ENCODE measurements around the gene RFX8. TPM values are rescaled to one million over a fixed set of nuclear protein-coding genes. Genes with fewer than 3 reads are reported as not detected.

RFX8 gene
- total and polyA plus RNA-seq, 2 of the 4 experiments (the other 2 are of a cell fraction), result 2.9 to 5.3 TPM

- no peak overlapping the region for H4K91ac ChIP-seq (ENCODE audit: insufficient read depth, low read depth, low read length)
- ATAC-seq (ENCODE audit: low read depth) (no peak), DNase-seq (no peak)
- H3K36me3 ChIP-seq (ENCODE audit: control insufficient read depth, insufficient read depth, low read length), result no peaks in the 10 kb centered on the region
- no peaks in the 10 kb centered on the region for H4K20me1 ChIP-seq (ENCODE audit: insufficient read depth, low read length)
- H2AK5ac ChIP-seq (ENCODE audit: low read depth, low read length), result no peak overlapping the region; the same call in 1 of the 2 replicates
- H3K4ac ChIP-seq (ENCODE audit: low read depth, low read length), result no peak overlapping the region
- POLR2A ChIA-PET (ENCODE audit: unreplicated experiment), result no interaction called here
- no peaks in the 10 kb centered on the region for H3K9me3 ChIP-seq (ENCODE audit: control insufficient read depth, insufficient read depth, low read length)
- dilution Hi-C loops (cut with HindIII; ENCODE audit: low sequenced_read_pairs, unreplicated experiment) (no loop called here), intact Hi-C loops (cut with micrococcal nuclease) (no loop called here), in situ Hi-C loops (cut with MboI; ENCODE audit: low sequenced_read_pairs) (no loop called here)
- no peak overlapping the region for H3K56ac ChIP-seq (ENCODE audit: extremely low read depth, insufficient read depth, low read length)
- H3K4me3 ChIP-seq (ENCODE audit: insufficient read depth, low read depth, low read length), result no peak overlapping the region
- no peak overlapping the region for H2BK5ac ChIP-seq (ENCODE audit: low read depth, low read length, poor library complexity, severe bottlenecking)
- H4K8ac ChIP-seq (ENCODE audit: low read depth in 2 of 2, low read length in 2 of 2), result no peak overlapping the region
- H3K79me1 ChIP-seq (ENCODE audit: low read depth in 1 of 2, low read length in 2 of 2), result peaks cover 0 to 7% of the 10 kb centered on the region in 2 experiments; a peak in 1 of 4 replicates
- H3K23ac ChIP-seq (ENCODE audit: low read depth, low read length), result no peak overlapping the region
- no peak overlapping the region for H2AFZ ChIP-seq (replicated peaks; ENCODE audit: low read length, poor library complexity)
- H4K5ac ChIP-seq (ENCODE audit: low read depth, low read length), result no peak overlapping the region
- no peak for TF ChIP-seq MAFK (IDR thresholded peaks at IDR 0.05; ENCODE audit: low read depth, low read length)
- no peak for TF ChIP-seq FOS (IDR thresholded peaks at IDR 0.05; ENCODE audit: low read depth, low read length)
- TF ChIP-seq MXI1 (IDR thresholded peaks at IDR 0.05; ENCODE audit: borderline replicate concordance, low read depth, low read length), result no peak
- no peak for TF ChIP-seq CHD1 (IDR thresholded peaks at IDR 0.05; ENCODE audit: low read depth, low read length)
- BruUV-seq (replicated peaks), result no TSS peak
- no peak overlapping the region for H3K9ac ChIP-seq (ENCODE audit: low read depth, low read length)
- peak overlapping the region; percentile 18 for H2AK9ac ChIP-seq (replicated peaks; ENCODE audit: low read depth, low read length, poor library complexity)
- no peak overlapping the region for H3K27ac ChIP-seq (ENCODE audit: insufficient read depth, low read length)
- H2BK15ac ChIP-seq (ENCODE audit: low read depth, low read length), result 0 out of 3 replicates have a peak overlapping the region, but pooled peaks have one; percentile 36
- no CpG with 5 or more reads among the region's 10 CpGs for WGBS, 2 experiments (ENCODE audit: extremely low coverage in 2 of 2, insufficient read length in 1 of 2)
- H3K4me1 ChIP-seq (ENCODE audit: control insufficient read depth, insufficient read depth, low read length), result peaks cover 8% of the 10 kb centered on the region
- H3K4me2 ChIP-seq (ENCODE audit: low read depth, low read length), result no peak overlapping the region
- no peak overlapping the region for H2BK120ac ChIP-seq (ENCODE audit: low read depth, low read length)
- no peaks in the 10 kb centered on the region for H3K27me3 ChIP-seq (ENCODE audit: control insufficient read depth, insufficient read depth, low read length)
- no peak overlapping the region for H3K14ac ChIP-seq (replicated peaks; ENCODE audit: low read depth, low read length)
- no peak overlapping the region for H3K18ac ChIP-seq (ENCODE audit: low read depth, low read length)
- peak overlapping the region; percentile 10; the same call in 1 of the 2 replicates for H2BK20ac ChIP-seq (ENCODE audit: low read depth, low read length)
- CTCF ChIA-PET, result interaction anchor here (1.7 kb wide), 1 partner anchor 11 kb away, joined by 5 read pairs; the partner anchor contains the start of gene CREG2
- H3K9me1 ChIP-seq (ENCODE audit: insufficient read depth, low read length), result peaks cover 8% of the 10 kb centered on the region; the same call in 1 of the 2 replicates
Measured at GRCh38 chr2:101398116-101398821, 76.6 kb downstream of the RFX8 start.

Data from IMR-90 (cell line).